Measurements from ENCODE around the gene ZEB2.

GRCh38 chr2:144509879-144510221 is 10.1 kb downstream of the ZEB2 start:
- TF ChIP-seq EZH2phosphoT487 (IDR thresholded peaks at IDR 0.05; ENCODE audit: borderline replicate concordance, low read length): no peak
- TF ChIP-seq CTCF (IDR thresholded peaks at IDR 0.05; ENCODE audit: low read depth, low read length, poor library complexity, severe bottlenecking): no peak
